Esophagus muscularis mucosa (tissue), 3 donors: ENCODE data around the gene TBC1D22A.
A peak's percentile ranks its signal among the peaks of the same experiment; 100 is the strongest.

Experiments used
- CTCF ChIP-seq, 3 experiments: fragments of 200-600 bp in 2 of 3; fragments of 450-650 bp in 1 of 3; sonication (generic) in 2 of 3; IDR thresholded peaks; one replicate each; pipeline ENCODE4 v1.5.1; 2017 to 2019; ENCODE audit warnings: antibody characterized with exemption in 3 of 3, mild to moderate bottlenecking in 2 of 3, moderate library complexity in 1 of 3
- POLR2A ChIP-seq: fragments of 450-650 bp; IDR thresholded peaks from one replicate; pipeline ENCODE4 v1.6.1; 2017; ENCODE audit warnings: antibody characterized with exemption, moderate library complexity, mild to moderate bottlenecking, low read depth

- no peak for TF ChIP-seq CTCF (IDR thresholded peaks at IDR 0.05)
- peak; percentile 49 for TF ChIP-seq POLR2A
These were observed 24.3 kb upstream of the TBC1D22A start, which contains the start of gene CERK for GRCh38 chr22:46737976-46738646.
